Measurements from ENCODE around the gene CD8B. TPM values are rescaled to one million over a fixed set of nuclear protein-coding genes. Genes with fewer than 3 reads are reported as not detected.

Gene CD8B
- total RNA-seq, 1 donor from 2014 or later = not detected

- no peak for DNase-seq (ENCODE audit: low read depth, low spot score)
- Mint-ChIP-seq H3K27me3 (ENCODE audit: low read depth) (no peaks in the 10 kb centered on the region), H3K27ac (ENCODE audit: unreplicated experiment) (no peak overlapping the region), H3K4me3 (no peak overlapping the region), H3K36me3 (ENCODE audit: low read depth) (peaks cover 13% of the 10 kb centered on the region), H3K4me1 (peaks cover 4% of the 10 kb centered on the region), H3K9me3 (no peaks in the 10 kb centered on the region)
- TF ChIP-seq CTCF (conservative IDR thresholded peaks at IDR 0.05) = no peak
Observed at GRCh38 chr2:86772611-86773010, 89.1 kb downstream of the CD8B start.

- TF ChIP-seq CTCF (conservative IDR thresholded peaks at IDR 0.05) = no peak
- Mint-ChIP-seq H3K27me3 (ENCODE audit: low read depth) (no peaks in the 10 kb centered on the region), H3K9me3 (no peaks in the 10 kb centered on the region), H3K36me3 (ENCODE audit: low read depth) (peaks cover 13% of the 10 kb centered on the region), H3K4me1 (peaks cover 4% of the 10 kb centered on the region), H3K27ac (ENCODE audit: unreplicated experiment) (no peak overlapping the region), H3K4me3 (no peak overlapping the region)
- no peak for DNase-seq (ENCODE audit: low read depth, low spot score)
Observed at GRCh38 chr2:86770816-86771301, 90.8 kb downstream of the CD8B start.

- H3K27ac Mint-ChIP-seq (ENCODE audit: unreplicated experiment) = no peak overlapping the region
- no peaks in the 10 kb centered on the region for H3K9me3 Mint-ChIP-seq
Observed at GRCh38 chr2:86769838-86770237, 91.8 kb downstream of the CD8B start.

GRCh38 chr2:86768189-86768949, 93.3 kb downstream of the CD8B start:
- no peak for DNase-seq (ENCODE audit: low read depth, low spot score)
- Mint-ChIP-seq H3K36me3 (ENCODE audit: low read depth) (peaks cover 8% of the 10 kb centered on the region), H3K4me3 (no peak overlapping the region), H3K27me3 (ENCODE audit: low read depth) (no peaks in the 10 kb centered on the region), H3K27ac (ENCODE audit: unreplicated experiment) (peak overlapping the region; percentile 78), H3K4me1 (peaks cover 6% of the 10 kb centered on the region), H3K9me3 (no peaks in the 10 kb centered on the region)
- no peak for TF ChIP-seq CTCF (conservative IDR thresholded peaks at IDR 0.05)

More at GRCh38 chr2:86769838-86770237, 91.8 kb downstream of the CD8B start:
- peaks cover 4% of the 10 kb centered on the region for H3K4me1 Mint-ChIP-seq
- no peak for TF ChIP-seq CTCF (conservative IDR thresholded peaks at IDR 0.05)
- H3K36me3 Mint-ChIP-seq (ENCODE audit: low read depth) = peaks cover 13% of the 10 kb centered on the region
- no peak overlapping the region for H3K4me3 Mint-ChIP-seq
- DNase-seq (ENCODE audit: low read depth, low spot score) = no peak
- H3K27me3 Mint-ChIP-seq (ENCODE audit: low read depth) = no peaks in the 10 kb centered on the region

Other genes starting within 250 kb of the CD8B start
- 13.5 and 13.8 TPM in 2 replicates for gene RNF103, start 238.0 kb downstream of the CD8B start, total RNA-seq
- gene RMND5A, start 141.6 kb downstream of the CD8B start, total RNA-seq = 36.2 and 40.1 TPM in 2 replicates
- 0.16 and 0.54 TPM in 2 replicates for gene CD8A, start 71.0 kb downstream of the CD8B start, total RNA-seq
- 1.2 and 2.4 TPM in 2 replicates for gene RGPD1, start 80.2 kb upstream of the CD8B start, total RNA-seq
- gene PLGLB1, start 160.0 kb upstream of the CD8B start, total RNA-seq = 3.6 and 4.6 TPM in 2 replicates